ENCODE results near the gene ZNF415.
"Not testable (repeated sequence)": the region's sequence is repeated elsewhere in the genome, so short reads cannot be mapped to it uniquely, and the experiment has no call there.

The ZNF415 gene

DNA sequence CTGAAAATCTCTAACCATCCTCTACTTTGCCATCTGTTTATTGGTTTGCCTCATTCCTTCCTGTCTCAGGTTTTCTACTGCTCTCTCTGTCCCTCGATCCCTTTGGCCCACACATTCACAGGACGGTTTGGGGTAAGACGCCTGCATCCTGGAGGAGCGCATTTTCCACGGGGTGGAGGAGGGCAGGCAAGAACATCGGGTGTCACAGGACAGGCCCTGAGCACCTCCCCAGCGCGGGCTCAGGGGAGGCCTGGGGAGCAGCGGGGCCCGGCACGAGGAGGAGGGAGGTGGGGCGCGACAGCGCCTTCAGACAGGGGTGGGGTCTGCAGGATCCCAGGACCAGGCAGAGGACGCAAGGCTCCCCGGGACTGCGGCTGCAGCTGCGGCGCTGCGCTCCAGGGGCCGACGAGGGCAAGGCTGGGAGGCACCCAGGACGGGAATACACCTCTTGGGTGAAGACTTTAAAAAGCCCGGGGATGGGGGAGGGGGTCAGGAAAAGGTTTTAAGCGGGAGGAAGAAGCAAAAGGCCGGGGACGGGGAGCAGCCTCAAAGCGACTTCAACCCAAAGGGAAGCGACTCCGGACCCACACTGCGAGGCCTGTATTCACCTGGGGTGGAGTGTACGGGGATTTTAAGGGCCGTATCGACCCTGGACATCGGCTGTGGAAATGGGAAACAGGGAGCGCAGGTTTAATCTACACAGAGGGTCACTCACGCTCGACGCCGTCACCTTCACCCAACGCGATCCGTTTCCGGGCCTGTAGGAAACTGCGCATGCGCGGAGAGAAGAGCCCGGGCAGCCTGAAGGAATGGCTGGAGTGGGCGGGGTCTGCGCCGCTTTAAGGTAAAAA is at the start of gene ZNF415:
Gene ZNF415, minus strand, starts transcription at position 770 of the 851 bp plus-strand sequence. CDS start 10,234 bp downstream, outside the sequence.
- DNase-seq (ENCODE audit: low read depth in 2 of 2), result peak; percentile 10 to 19

DNA sequence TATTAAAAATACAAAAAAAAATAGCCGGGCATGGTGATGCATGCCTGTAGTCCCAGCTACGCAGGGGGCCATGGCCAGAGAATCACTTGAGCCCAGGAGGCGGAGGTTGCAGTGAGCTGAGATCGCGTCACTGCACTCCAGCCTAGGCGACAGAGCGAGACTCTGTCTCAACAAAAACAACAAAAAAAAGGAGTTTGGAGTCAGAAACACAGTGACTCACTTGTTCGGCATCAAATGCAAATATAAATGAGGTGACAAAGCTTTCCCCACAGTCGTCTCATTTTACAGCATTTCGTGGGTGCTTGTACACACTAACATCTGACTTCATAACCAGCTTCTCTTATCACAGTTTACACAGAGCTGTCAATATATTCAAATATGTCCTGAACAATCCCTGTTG is 49.5 kb upstream of the ZNF415 start:
- no peak for DNase-seq (ENCODE audit: low read depth in 2 of 2)

DNA sequence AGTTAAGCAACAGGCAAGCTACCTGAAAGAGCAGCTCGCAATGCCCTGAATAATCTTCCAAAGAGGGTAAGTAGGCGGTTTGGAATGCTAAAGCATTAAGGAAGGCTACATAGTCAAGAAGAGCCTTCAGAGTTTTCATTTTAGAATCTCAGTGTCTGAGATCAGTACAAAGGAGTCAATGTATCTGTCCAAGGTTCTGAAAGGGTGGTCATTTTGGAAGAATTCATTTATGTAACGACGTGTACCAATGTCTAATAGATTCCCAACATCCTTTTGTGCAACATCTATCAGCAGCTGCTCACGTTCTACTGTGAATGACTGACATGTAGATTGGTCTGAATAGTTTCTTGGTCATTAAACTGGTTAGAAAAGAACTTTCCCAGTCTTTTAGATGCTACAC is 45.3 kb upstream of the ZNF415 start:
- DNase-seq (ENCODE audit: low read depth in 2 of 2), result no peak

DNA sequence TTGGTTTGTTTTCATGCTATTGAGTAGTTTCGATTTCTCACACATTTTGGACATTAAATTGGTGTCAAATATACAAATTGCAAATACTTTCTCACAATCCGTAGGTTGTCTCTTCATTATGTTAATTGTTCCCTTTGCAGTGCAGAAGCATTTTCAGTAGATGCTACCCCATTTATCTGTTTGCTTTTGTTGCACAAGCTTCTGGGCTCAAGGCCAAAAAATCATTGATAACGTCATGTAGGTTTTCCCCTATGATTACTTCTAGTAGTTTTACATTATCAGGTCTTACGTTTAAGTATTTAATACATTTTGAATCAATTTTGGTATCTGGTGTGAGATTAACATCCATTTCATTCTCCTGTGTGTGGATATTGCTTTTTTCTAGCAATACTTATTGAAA is 40.2 kb upstream of the ZNF415 start:
- DNase-seq (ENCODE audit: low read depth in 2 of 2), result no peak

DNA sequence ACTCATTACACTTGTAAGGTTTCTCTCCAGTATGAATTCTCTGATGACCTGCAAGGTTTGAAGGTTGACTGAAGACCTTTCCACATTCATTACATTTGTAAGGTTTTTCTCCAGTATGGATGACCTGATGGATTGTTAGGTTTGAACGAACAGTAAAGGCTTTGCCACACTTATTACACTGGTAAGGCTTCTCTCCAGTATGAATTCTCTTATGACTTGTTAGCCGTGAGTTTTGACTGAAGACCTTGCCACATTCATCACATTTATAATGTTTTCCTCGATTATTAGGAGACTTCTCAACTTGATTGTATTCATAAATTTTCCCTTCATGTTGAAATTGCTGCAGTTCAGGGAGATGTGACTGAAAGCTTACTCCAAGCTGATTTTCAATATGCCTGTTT is 33.0 kb upstream of the ZNF415 start:
- DNase-seq (ENCODE audit: low read depth in 2 of 2), result no peak

DNA sequence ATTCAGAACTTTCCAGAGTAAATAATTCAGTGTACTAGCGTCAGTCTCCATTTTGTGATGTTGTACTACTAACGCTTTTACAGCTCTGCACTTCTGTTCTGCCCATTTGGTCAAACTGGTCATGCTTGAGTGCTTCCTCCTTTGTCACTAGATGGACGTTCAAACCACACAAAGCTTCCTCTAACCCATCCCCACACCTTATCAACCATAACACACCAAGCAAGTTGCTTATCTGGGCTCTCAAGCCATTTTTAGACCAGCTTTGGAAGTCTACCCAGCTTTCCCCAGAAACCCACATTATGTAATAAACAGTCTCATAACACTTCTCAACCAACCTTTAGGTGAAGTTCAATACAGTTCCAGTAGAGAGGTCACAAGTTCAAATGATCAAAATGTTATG is 28.4 kb upstream of the ZNF415 start:
- DNase-seq (ENCODE audit: low read depth in 2 of 2), result no peak

DNA sequence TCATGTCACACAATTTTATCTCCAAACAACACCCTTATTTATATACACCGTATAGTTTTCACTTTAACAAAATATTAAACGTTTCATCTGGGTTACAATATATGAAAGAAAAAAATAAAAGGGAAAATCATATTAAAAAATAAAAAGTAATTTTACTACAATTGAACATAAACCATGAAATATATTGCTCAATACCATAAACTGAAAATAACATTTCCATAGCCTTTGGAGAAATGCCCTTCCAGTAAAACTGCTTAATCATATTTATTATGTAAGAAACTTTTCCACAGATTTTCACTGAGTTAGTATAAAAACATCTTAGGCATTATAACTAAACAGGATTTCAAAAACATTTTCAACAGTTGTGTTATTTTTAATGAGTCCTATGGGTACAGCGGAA is 27.6 kb upstream of the ZNF415 start:
- no peak for DNase-seq (ENCODE audit: low read depth in 2 of 2)

DNA sequence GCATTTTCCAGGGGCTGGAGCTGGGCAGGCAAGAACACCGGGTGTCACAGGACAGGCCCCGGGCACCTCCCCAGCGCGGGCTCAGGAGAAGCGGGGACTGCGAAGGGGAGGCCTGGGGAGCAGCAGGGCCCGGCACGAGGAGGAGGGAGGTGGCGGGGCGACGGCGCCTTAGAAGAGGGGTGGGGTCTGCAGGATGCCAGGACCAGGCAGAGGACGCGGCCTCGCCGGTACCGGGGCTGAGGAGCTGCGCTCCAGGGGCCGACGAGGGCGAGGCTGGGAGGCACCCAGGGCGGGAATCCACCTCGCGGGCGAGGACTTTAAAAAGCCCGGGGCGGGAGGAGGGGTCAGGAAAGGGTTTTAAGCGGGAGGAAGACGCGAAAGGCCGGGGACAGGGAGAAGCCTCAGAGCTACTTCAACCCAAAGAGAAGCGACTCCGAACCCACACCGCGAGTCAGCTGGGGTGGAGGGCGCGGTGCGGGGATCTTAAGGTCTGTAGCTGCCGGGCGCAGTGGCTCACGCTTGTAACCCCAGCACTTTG is 25.5 kb upstream of the ZNF415 start:
- DNase-seq (ENCODE audit: low read depth in 2 of 2), result peak; percentile 15 to 24

DNA sequence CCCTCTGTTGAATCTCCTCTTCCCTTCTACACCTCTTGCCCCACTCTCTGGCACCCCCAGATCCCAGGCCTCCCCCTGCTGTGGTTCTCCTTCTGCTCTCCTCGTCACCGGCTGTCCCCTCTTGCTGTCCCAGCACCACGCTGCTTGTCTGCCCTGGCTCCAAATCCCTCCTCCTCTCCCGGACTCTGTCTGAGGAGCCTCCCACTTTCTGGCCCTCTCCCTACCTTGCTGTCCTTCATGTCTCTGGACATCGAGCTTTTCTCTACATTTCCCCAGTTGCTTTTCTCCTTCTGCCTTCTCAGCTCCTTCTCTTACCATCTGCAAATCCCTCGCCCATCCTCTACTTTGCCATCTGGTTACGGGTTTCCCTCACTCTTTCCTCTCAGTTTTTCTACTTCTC is 24.9 kb upstream of the ZNF415 start:
- DNase-seq (ENCODE audit: low read depth in 2 of 2), result no peak

DNA sequence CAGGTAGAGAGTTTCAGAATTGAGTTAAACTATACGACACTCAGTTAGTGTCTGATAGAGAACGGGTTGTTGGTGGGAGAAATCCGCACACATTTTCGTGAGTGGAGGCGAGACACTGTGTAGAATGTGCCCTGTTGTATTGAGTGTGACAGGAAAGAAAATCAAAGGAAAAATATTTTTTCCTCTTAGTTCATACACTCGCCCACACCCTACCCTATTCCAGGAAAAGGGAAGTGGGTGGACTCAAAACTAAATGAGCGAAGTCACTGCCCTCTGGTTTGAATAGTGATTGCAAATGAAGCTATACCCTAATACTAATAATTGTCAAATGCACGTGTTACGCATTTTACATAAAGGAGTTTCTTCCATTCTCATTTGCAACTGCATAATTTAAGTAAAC is 24.1 kb upstream of the ZNF415 start:
- no peak for DNase-seq (ENCODE audit: low read depth in 2 of 2)

DNA sequence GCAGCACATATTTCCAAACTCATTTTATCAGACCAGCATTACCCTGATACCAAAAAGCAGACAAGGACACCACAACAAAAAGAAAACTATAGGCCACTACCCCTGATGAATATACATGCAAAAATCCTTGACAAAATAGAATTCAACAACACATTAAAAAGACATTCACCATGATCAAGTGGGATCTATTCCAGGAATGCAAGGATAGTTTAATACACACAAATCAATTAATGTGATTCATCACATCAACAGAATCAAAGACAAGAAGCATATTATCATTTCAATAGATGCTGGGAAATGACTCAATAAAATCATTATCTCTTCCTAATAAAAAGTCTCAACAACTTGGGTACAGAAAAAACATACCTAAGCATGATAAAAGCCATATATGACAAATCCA is 14.9 kb upstream of the ZNF415 start:
- no peak for DNase-seq (ENCODE audit: low read depth in 2 of 2)

DNA sequence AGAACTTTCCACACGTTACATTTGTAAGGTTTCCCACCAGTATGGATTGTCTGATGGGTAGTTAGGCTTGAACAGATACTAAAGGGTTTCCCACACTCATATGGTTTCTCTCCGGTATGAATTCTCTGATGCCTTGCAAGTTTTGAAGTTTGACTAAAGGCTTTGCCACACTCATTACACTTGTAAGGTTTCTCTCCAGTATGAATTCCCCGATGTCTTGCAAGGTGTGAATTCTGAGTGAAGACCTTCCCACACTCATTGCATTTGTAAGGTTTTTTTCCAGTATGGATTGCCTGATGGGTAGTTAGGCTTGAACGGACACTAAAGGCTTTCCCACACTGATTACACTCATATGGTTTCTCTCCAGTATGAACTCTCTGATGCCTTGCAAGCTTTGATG is 7.6 kb upstream of the ZNF415 start:
- DNase-seq (ENCODE audit: low read depth in 2 of 2), result no peak

DNA sequence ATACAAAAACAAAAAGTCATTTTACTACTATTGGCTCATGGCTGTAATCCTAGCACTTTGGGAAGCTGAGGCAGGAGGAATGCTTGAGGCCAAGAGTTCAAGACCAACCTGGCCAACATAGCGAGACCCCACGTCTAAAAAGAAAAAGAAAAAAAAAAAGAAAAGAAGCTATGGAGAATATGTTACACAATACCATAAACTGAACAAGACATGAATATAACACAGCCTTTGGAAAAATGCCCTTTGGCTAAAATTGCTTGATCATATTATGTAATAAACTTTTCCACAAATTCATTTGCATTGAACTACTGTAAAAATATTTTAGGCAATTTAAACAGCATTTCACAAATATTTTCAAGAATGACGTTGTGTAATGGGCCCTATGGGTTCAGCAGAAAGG is 3.7 kb upstream of the ZNF415 start:
- DNase-seq (ENCODE audit: low read depth in 2 of 2), result no peak

DNA sequence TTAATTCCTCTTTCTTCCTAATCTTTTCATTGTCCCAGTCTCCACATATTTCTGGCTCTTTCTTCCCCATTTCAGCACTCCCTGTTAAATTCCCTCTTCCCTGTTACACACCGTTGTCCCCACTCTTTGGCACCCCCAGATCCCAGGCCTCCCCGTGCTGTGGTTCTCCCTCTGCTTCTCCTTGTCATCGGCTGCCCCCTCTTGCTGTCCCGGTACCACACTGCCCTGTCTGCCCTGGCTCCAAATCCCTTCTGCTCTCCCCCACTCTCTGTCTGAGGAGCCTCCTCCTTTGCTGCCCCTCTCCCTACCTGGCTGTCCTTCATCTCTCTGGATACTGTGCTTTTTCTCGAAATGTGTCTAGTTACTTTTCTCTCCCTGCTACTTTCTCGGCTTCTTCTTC is 983 bp downstream of the ZNF415 start:
- DNase-seq (ENCODE audit: low read depth in 2 of 2), result no peak

DNA sequence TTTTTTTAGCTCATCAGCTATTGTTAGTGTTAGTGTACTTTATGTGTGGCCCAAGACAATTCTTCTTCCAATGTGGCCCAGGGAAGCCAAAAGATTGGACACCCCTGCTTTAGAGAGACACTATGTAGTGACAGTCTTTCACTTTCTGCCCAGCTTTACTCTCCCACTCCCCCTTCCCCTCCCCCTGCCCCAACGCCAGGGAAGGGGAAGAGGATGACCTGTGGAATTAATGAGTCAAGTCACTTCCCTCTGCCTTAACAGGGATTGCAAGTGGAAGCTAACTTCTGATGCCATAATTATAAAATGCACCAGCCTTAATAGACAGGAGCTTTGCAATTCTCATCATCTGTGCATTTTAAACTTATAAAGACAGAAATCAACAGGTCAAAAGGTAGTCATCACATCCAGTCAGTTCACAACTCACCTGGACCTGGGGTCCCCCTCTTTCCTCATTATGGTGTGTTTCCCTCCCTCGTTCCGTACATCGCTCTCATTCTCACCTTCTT is 1.6 kb downstream of the ZNF415 start:
- no peak for DNase-seq (ENCODE audit: low read depth in 2 of 2)

DNA sequence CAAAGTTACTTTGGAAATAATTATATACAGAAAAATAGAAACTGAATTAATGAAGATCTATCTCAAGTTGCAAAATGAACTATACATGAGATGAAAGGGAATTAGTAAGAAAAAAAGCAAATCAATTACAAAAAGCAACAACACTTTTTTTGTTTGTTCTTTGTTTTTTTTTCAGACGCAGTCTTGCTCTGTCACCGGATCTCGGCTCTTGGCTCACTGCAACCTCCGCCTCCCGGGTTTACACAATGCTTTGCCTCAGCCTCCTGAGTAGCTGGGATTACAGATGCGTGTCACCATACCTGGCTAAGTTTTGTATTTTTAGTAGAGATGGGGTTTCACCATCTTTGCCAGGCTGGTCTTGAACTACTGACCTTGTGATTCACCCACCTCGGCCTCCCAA is 2.2 kb downstream of the ZNF415 start:
- no peak for DNase-seq (ENCODE audit: low read depth in 2 of 2)

DNA sequence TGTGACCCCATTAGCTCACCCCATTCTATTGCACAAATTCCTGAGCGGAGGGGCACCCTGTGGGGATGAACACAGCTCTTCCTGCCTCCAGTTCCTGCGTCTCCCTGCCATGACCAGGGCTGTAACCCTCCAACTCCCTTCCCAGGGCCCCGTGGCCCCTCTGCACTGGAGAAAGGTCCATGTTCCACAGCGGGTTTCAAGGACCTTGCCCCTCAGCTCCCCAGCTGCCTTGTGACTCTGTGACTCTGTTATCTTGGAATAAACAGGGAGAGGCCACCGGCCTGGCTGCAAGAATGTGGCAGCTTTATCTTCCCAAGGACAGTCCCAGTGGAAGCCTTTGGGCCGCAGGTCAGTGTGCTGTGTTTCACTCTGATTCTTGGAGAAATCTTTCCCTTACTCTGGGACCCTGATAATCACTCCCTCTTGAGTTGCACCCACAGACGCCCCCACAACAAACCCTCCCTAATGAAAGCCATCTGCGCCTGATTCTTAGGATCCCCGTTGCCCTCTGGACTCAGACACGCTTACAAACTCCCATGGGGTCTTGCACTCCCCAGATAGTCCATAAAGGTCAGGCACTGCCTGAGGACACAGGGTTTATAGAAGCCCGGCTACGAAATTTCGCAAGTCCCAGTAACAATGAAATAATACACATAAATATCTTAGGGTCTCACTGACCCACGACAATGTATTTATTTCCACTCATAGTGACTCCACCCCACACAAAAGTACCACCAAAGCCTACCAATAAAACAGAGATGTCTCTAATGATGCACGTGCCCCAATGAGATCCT is 5.8 kb downstream of the ZNF415 start:
- DNase-seq (ENCODE audit: low read depth in 2 of 2), result not testable (repeated sequence)

DNA sequence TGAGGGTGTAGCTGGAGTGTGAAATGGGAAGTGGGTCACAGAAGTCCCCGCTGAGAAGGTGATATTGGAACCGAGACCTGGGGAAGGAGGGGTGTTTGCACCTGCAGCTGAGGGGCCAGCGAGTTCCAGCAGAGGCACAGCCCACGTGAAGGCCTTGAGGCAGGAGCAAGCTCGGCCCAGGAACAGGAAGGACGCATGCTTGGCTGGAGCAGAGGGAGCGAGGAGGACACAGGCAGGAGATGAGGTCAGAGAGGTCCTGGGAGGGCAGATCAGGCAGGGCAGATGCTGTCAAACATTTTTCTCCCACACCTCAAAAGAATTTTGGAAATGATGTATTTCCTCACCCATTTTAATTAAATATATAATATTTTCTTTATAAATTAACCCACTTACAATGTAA is 9.3 kb downstream of the ZNF415 start:
- no peak for DNase-seq (ENCODE audit: low read depth in 2 of 2)

DNA sequence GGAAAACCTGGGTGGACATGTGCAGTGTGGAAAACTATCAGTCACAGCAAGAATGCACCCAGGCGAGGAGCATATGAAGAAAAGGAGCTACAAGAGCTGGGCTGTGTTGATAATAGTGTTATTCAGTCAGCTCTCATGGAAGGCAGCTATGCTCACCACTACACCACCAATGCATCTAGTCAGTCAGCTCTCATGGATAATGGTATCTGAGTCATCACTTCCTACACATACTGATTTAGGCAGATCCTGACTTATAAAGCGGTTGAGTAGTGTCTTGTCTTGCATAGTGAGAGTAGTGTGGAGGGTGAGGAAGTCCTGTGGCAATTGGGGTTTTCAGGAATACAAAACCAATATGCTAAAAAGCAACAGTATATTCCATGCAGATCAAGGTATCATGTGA is 20.4 kb downstream of the ZNF415 start:
- no peak for DNase-seq (ENCODE audit: low read depth in 2 of 2)

DNA sequence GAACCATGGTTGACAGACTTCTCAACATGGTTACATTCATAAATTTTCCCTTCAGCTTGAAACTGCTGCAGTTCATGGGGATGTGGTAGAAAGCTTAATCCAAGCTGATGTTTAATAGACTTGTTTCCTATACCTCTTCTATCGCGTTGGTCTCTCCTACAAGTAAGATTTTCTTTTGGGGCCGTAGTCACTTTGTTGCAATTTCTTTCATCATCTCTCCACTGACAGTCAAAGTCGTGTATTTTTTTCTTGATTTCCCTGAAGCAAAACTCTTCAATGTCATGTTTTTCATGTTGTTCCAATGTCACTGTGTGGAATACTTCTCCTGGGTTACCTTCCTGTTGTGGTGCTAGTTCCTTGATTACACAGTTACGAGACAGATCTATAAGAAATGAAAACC is 23.2 kb downstream of the ZNF415 start:
- DNase-seq (ENCODE audit: low read depth in 2 of 2), result no peak

DNA sequence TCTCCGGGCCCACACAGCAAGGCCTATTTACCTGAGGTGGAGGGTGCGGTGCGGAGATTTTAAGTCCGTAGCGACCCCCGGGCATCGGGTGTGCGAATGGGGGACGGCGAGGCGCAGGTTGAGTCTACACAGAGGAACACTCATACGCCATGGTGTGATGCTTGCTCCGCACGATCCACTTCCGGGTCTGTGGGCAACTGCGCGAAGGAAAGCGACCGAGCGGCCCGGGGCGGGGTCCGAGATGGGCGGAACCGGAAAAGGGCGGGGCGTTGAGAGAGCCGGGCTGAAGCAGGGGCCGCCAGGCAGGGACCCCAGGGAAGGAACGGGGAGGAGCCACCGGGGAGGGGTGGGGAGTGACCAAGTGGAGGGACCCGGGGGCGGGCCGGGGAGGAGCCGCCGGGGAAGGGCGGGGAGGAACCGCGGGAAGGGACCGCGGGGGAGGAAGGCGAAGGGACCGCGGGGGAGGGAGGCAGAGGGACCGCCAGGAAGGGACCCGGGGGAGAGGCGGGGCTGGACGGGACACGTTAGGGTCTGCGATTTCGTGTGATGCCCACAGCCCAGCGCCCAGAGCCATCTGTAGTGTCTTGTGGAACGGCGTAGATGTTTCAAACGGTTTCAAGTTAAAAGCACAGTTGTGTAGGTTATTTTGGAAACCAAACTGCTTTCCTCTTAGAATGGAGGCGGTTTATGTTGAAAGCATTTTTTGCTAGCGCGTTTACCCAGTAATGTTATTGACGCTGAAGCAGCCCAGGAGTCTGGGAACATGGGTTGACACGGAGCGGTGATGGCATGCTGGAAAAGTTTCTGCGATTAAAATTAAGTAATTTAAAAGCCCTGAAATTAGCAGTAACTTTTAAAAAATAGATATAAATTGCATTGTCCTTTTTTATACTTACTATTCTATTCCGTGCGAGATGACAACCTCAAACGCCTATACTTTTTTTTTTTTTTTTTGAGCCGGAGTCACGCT is 29.2 kb downstream of the ZNF415 start, which contains the start of gene ZNF160:
Gene ZNF160, minus strand, starts transcription at position 189 of the 970 bp plus-strand sequence. CDS start 17,146 bp downstream, outside the sequence.
- DNase-seq (ENCODE audit: low read depth in 2 of 2), result peak; percentile 99
